ENCODE data around the gene RS1.

RS1 gene

DNA sequence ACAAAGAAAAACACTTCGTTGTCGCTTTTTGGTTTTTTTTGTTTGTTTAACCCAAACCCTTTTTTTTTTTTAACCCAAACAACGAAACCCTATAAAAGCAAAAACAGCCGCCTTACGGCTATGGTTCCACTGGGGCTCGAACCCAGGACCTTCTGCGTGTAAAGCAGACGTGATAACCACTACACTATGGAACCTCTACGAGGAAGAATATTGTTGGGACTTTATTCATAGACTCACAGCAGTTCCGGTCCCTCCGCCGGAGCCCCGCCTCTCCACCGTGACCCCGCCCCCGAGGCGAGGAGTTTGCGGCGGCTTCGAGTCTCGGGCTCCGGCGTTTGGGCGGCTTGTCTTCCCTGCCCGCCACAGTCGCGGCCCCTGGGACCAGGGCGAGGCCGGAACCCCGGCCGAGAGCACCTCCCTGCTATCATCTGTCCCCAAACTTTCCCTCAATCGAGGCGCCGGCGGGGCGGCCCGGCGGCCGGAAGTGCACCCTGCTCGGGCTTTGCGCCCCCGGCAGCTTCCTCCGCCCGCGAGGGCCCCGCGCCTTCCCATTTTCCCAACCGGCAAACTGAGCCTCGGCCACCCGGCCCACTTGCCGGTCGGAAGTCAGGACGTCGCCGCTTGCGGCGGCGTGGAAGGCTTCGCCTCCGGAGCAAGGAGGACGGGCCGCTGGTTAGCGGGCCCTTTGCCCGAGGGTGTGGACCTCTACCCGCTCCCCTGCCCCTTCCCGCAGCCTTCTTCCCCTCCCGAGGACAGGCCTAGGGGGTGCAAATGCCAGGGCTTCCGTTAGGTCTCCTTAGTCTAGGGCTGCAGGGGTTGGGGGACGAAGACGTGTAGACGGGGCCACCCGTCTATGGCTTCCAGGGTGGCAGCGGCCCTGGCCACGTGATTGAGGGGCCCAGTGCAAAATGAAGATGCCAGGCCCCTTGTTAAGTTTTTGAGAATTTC is 3.2 kb upstream of the RS1 start (continued):
- no peak for TF ChIP-seq ZNF830 (tag by site-specific recombination; IDR thresholded peaks at IDR 0.05; ENCODE audit: low read depth)
- TF ChIP-seq, protein P1, sequence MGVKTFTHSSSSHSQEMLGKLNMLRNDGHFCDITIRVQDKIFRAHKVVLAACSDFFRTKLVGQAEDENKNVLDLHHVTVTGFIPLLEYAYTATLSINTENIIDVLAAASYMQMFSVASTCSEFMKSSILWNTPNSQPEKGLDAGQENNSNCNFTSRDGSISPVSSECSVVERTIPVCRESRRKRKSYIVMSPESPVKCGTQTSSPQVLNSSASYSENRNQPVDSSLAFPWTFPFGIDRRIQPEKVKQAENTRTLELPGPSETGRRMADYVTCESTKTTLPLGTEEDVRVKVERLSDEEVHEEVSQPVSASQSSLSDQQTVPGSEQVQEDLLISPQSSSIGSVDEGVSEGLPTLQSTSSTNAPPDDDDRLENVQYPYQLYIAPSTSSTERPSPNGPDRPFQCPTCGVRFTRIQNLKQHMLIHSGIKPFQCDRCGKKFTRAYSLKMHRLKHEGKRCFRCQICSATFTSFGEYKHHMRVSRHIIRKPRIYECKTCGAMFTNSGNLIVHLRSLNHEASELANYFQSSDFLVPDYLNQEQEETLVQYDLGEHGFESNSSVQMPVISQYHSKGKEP (tag by site-specific recombination; IDR thresholded peaks at IDR 0.05): no peak
- TF ChIP-seq, protein P2, sequence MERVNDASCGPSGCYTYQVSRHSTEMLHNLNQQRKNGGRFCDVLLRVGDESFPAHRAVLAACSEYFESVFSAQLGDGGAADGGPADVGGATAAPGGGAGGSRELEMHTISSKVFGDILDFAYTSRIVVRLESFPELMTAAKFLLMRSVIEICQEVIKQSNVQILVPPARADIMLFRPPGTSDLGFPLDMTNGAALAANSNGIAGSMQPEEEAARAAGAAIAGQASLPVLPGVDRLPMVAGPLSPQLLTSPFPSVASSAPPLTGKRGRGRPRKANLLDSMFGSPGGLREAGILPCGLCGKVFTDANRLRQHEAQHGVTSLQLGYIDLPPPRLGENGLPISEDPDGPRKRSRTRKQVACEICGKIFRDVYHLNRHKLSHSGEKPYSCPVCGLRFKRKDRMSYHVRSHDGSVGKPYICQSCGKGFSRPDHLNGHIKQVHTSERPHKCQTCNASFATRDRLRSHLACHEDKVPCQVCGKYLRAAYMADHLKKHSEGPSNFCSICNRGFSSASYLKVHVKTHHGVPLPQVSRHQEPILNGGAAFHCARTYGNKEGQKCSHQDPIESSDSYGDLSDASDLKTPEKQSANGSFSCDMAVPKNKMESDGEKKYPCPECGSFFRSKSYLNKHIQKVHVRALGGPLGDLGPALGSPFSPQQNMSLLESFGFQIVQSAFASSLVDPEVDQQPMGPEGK (tag by site-specific recombination; IDR thresholded peaks at IDR 0.05): peak; percentile 67
- peak; percentile 43; the same call in 1 of the 2 replicates for TF ChIP-seq ZFP37 (tag by site-specific recombination; IDR thresholded peaks at IDR 0.05)
- TF ChIP-seq ZNF548 (tag by site-specific recombination; IDR thresholded peaks at IDR 0.05): no peak
- no peak for TF ChIP-seq ZNF76 (tag by site-specific recombination; IDR thresholded peaks at IDR 0.05; ENCODE audit: borderline replicate concordance, low read depth)
- TF ChIP-seq ZNF549 (tag by site-specific recombination; IDR thresholded peaks at IDR 0.05): no peak
- no peak for TF ChIP-seq ZNF677 (tag by site-specific recombination; IDR thresholded peaks at IDR 0.05)
- no peak for TF ChIP-seq ZNF214 (tag by site-specific recombination; IDR thresholded peaks at IDR 0.05; ENCODE audit: borderline replicate concordance)
- no peak for TF ChIP-seq ZBTB1 (tag by site-specific recombination; IDR thresholded peaks at IDR 0.05)
- TF ChIP-seq ZNF660 (tag by site-specific recombination; IDR thresholded peaks at IDR 0.05): peak; percentile 80
- TF ChIP-seq ZNF433 (tag by site-specific recombination; IDR thresholded peaks at IDR 0.05; ENCODE audit: low read depth): no peak
- TF ChIP-seq ZNF585B (tag by site-specific recombination; IDR thresholded peaks at IDR 0.05): no peak
- 0 out of 2 replicates have a peak, but pooled peaks have one; percentile 9 for TF ChIP-seq ZNF121 (tag by site-specific recombination; IDR thresholded peaks at IDR 0.05)
- no peak for TF ChIP-seq ZNF785 (tag by site-specific recombination; IDR thresholded peaks at IDR 0.05)
- TF ChIP-seq ZNF221 (tag by site-specific recombination; IDR thresholded peaks at IDR 0.05; ENCODE audit: borderline replicate concordance): no peak
- TF ChIP-seq, protein P3, sequence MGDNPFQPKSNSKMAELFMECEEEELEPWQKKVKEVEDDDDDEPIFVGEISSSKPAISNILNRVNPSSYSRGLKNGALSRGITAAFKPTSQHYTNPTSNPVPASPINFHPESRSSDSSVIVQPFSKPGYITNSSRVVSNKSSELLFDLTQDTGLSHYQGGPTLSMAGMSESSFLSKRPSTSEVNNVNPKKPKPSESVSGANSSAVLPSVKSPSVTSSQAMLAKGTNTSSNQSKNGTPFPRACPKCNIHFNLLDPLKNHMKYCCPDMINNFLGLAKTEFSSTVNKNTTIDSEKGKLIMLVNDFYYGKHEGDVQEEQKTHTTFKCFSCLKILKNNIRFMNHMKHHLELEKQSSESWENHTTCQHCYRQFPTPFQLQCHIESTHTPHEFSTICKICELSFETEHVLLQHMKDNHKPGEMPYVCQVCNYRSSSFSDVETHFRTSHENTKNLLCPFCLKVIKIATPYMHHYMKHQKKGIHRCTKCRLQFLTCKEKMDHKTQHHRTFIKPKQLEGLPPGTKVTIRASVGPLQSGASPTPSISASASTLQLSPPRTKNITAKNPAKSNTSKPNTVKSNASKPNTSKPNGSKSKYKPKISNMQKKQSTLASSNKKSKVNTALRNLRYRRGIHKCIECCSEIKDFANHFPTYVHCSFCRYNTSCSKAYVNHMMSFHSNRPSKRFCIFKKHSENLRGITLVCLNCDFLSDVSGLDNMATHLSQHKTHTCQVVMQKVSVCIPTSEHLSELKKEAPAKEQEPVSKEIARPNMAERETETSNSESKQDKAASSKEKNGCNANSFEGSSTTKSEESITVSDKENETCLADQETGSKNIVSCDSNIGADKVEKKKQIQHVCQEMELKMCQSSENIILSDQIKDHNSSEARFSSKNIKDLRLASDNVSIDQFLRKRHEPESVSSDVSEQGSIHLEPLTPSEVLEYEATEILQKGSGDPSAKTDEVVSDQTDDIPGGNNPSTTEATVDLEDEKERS (tag by site-specific recombination; IDR thresholded peaks at IDR 0.05): 0 out of 2 replicates have a peak, but pooled peaks have one; percentile 18
- no peak for TF ChIP-seq ZNF341 (tag by site-specific recombination; IDR thresholded peaks at IDR 0.05; ENCODE audit: low read depth)
- peak; percentile 45 for TF ChIP-seq SP2 (tag by site-specific recombination; IDR thresholded peaks at IDR 0.05)
- TF ChIP-seq ZEB2 (tag by site-specific recombination; IDR thresholded peaks at IDR 0.05): peak; percentile 60; the same call in 1 of the 2 replicates
- no peak for TF ChIP-seq ZNF596 (tag by site-specific recombination; IDR thresholded peaks at IDR 0.05)
- peak; percentile 47; the same call in 1 of the 2 replicates for TF ChIP-seq TRIM28 (IDR thresholded peaks at IDR 0.05; ENCODE audit: borderline replicate concordance, low read length)
- TF ChIP-seq ZXDB (tag by site-specific recombination; IDR thresholded peaks at IDR 0.05): peak; percentile 51; the same call in 1 of the 2 replicates
